GM12878 (cell line): ENCODE results near the gene HOXD10. TPM values are rescaled to one million over a fixed set of nuclear protein-coding genes. Genes with fewer than 3 reads are reported as not detected.

Experiments used
- ATAC-seq: fragments of 200-7000 bp; cut with Tn5 transposase; 3 replicates; pipeline ENCODE4 v1.9.1; 2020; ENCODE audit warnings: mild to moderate bottlenecking, moderate library complexity
- BruUV-seq: library from RNA; stranded (reverse); fragments of 400-500 nt; replicated peaks from 2 replicates; lab custom pipeline; 2021; lab: Mats Ljungman, UMichigan
- CTCF ChIA-PET: fragments of 300-600 bp; sonication (Branson Sonifier 250); formaldehyde crosslinking; extraction: SDS; loops from one replicate; lab custom pipeline; 2021; ENCODE audit warnings: inconsistent platforms; lab: Yijun Ruan, JAX
- POLR2A ChIA-PET: fragments of 350-600 bp; formaldehyde crosslinking; extraction: SDS; loops from one replicate; lab custom pipeline; 2021; ENCODE audit warnings: inconsistent platforms; lab: Charles Lee
- RAD21 ChIA-PET: fragments of 300-600 bp; sonication (Branson Sonifier 250); formaldehyde crosslinking; loops from one replicate; lab custom pipeline; 2023; ENCODE audit warnings: antibody characterized with exemption; ENCODE audit not compliant: unreplicated experiment; lab: Charles Lee
- SMC1A ChIA-PET: fragments of 300-600 bp; sonication (Branson Sonifier 250); formaldehyde crosslinking; loops from one replicate; lab custom pipeline; 2023; ENCODE audit not compliant: unreplicated experiment, uncharacterized antibody; lab: Charles Lee
- DNase-seq: peaks from one replicate; pipeline ENCODE4 v3.0.0-alpha.2; 2011; ENCODE audit warnings: low read depth, low spot score
- FAIRE-seq: peaks from 3 replicates; lab custom pipeline; 2011; peaks lifted over from hg19 to GRCh38; lab: Jason Lieb, UNC
- H2AFZ ChIP-seq: 2 replicates; pipeline ENCODE4 v1.6.0; 2011; ENCODE audit warnings: low read depth, low read length, control low read depth; ENCODE audit not compliant: control insufficient read depth
- H3K27ac ChIP-seq: 2 replicates; pipeline ENCODE4 v1.5.1; 2011; ENCODE audit warnings: control low read depth; ENCODE audit not compliant: control insufficient read depth, insufficient read depth
- H3K27me3 ChIP-seq, 2 experiments: replicated peaks in 1 of 2; 2 replicates each; pipeline versions ENCODE4 v1.6.0 to v1.6.1; 2011; ENCODE audit warnings: low read length in 1 of 2; ENCODE audit not compliant: control insufficient read depth in 2 of 2, insufficient read depth in 2 of 2
- H3K36me3 ChIP-seq, 2 experiments: 2 replicates each; pipeline ENCODE4 v1.5.1; 2011; ENCODE audit warnings: low read length in 1 of 2; ENCODE audit not compliant: control insufficient read depth in 2 of 2, insufficient read depth in 2 of 2
- H3K4me1 ChIP-seq: 2 replicates; pipeline ENCODE4 v1.6.1; 2011; ENCODE audit warnings: mild to moderate bottlenecking, low read length, moderate library complexity, mixed read lengths; ENCODE audit not compliant: control insufficient read depth, insufficient read depth
- H3K4me2 ChIP-seq: 2 replicates; pipeline ENCODE4 v1.6.0; 2011; ENCODE audit warnings: control low read depth; ENCODE audit not compliant: control insufficient read depth, insufficient read depth
- H3K4me3 ChIP-seq: fragments of 200-600 bp; sonication (generic); 2 replicates; pipeline ENCODE4 v1.5.1; 2016
- H3K79me2 ChIP-seq: 2 replicates; pipeline ENCODE4 v1.6.0; 2011; ENCODE audit warnings: low read length; ENCODE audit not compliant: control insufficient read depth, insufficient read depth
- H3K9ac ChIP-seq: 2 replicates; pipeline ENCODE4 v1.8.0; 2011; ENCODE audit warnings: low read length, control low read depth, mixed read lengths; ENCODE audit not compliant: control insufficient read depth, insufficient read depth
- H3K9me3 ChIP-seq: replicated peaks from 3 replicates; pipeline ENCODE4 v1.5.1; 2011; ENCODE audit warnings: mild to moderate bottlenecking, low read length; ENCODE audit not compliant: control insufficient read depth, insufficient read depth
- H4K20me1 ChIP-seq: 2 replicates; pipeline ENCODE4 v1.6.0; 2011; ENCODE audit not compliant: control insufficient read depth, insufficient read depth
- BACH1 ChIP-seq: fragments of 450-650 bp; IDR thresholded peaks from 2 replicates; pipeline ENCODE4 v1.6.1; 2017; ENCODE audit warnings: mild to moderate bottlenecking, borderline replicate concordance
- BRCA1 ChIP-seq: IDR thresholded peaks from 2 replicates; pipeline ENCODE4 v1.6.1; 2011; ENCODE audit warnings: low read depth, low read length, improper control_type of control experiment
- CEBPB ChIP-seq, 2 experiments: fragments of 150-350 bp in 1 of 2; IDR thresholded peaks; 2 replicates each; pipeline ENCODE4 v1.6.1; 2012 to 2014; ENCODE audit warnings: low read depth in 2 of 2, low read length in 2 of 2, borderline replicate concordance in 1 of 2, inconsistent platforms in 1 of 2
- IRF3 ChIP-seq: fragments of 450-650 bp; IDR thresholded peaks from 2 replicates; pipeline ENCODE4 v1.6.1; 2014; ENCODE audit warnings: mild to moderate bottlenecking
- KLF5 ChIP-seq: fragments of 450-650 bp; IDR thresholded peaks from 2 replicates; pipeline ENCODE4 v1.6.1; 2014; ENCODE audit warnings: mild to moderate bottlenecking; ENCODE audit not compliant: partially characterized antibody
- POLR2AphosphoS5 ChIP-seq: IDR thresholded peaks from 2 replicates; pipeline ENCODE4 v1.6.1; 2011; ENCODE audit warnings: mild to moderate bottlenecking, low read length, inconsistent platforms
- YBX1 ChIP-seq: fragments of 450-650 bp; IDR thresholded peaks from 2 replicates; pipeline ENCODE4 v1.6.1; 2016; ENCODE audit warnings: antibody characterized with exemption
- ZNF274 ChIP-seq: IDR thresholded peaks from one replicate; pipeline ENCODE4 v1.8.0; 2011; ENCODE audit not compliant: insufficient read length, insufficient read depth
- WGBS: methylation state at CpG from one replicate; pipeline ENCODE4 v1.1.6; 2016; ENCODE audit warnings: low lambda C conversion rate; ENCODE audit not compliant: insufficient replicate concordance, insufficient coverage; ENCODE audit errors: missing lambda C conversion rate; 5-methylcytosine and 5-hydroxymethylcytosine counted together
- in situ Hi-C: fragments of 300-500 bp; cut with MboI; formaldehyde crosslinking; loops from 9 replicates; pipeline ENCODE4 v1.14.3; 2018; ENCODE audit warnings: mixed read lengths
- intact Hi-C: fragments of 100-400 bp; cut with micrococcal nuclease; formaldehyde crosslinking; loops from one replicate; pipeline ENCODE4 v1.14.2; 2022; ENCODE audit not compliant: unreplicated experiment
- polyA plus RNA-seq, 11 experiments: library from polyadenylated mRNA; depleted of rRNA in 4 of 11; unstranded in 6 of 11; stranded (reverse) in 5 of 11; fragments of >200 nt; fragmentation: Nextera tagmentation in 4 of 11; fragmentation: Illumina TruSeq in 1 of 11; extraction: Ambion mirVana in 4 of 11; extraction: Trizol in 1 of 11; gene quantifications; 1 replicate in 1 of 11; 2 replicates in 10 of 11; pipeline versions ENCODE4 v1.2.1 to v1.2.3, GENCODE V29; 2011 to 2016; ENCODE audit warnings: inconsistent platforms in 2 of 11, missing spikeins in 2 of 11, low read depth in 1 of 11
- total RNA-seq, 4 experiments: library from RNA; depleted of rRNA in 3 of 4; stranded (reverse); fragments of >200 nt in 3 of 4; fragmentation: Illumina TruSeq in 1 of 4; extraction: Trizol in 1 of 4; gene quantifications; 2 replicates each; pipeline versions ENCODE4 v1.2.1 to v1.2.3, GENCODE V29; 2013 to 2021
- TF ChIP-seq, protein P1 (sequence below): fragments of 450-650 bp; conservative IDR thresholded peaks from 2 replicates; pipeline ENCODE4 v1.6.1; 2017; ENCODE audit warnings: mild to moderate bottlenecking, moderate library complexity
- TF ChIP-seq, protein P2 (sequence below): fragments of 150-350 bp; IDR thresholded peaks from 2 replicates; pipeline ENCODE4 v1.6.1; 2016; ENCODE audit warnings: low read depth, low read length
- TF ChIP-seq, protein P3 (sequence below): fragments of 450-650 bp; IDR thresholded peaks from 2 replicates; pipeline ENCODE4 v1.6.1; 2017; ENCODE audit warnings: mild to moderate bottlenecking, moderate library complexity
- TF ChIP-seq, protein P4 (sequence below): IDR thresholded peaks from 2 replicates; pipeline ENCODE4 v1.6.1; 2012; ENCODE audit warnings: low read depth, low read length, improper control_type of control experiment

The HOXD10 gene
- total and polyA plus RNA-seq, 10 of the 15 experiments (the other 5 are each of a cell fraction or from before 2014, with no cell fraction given), result not detected

DNA sequence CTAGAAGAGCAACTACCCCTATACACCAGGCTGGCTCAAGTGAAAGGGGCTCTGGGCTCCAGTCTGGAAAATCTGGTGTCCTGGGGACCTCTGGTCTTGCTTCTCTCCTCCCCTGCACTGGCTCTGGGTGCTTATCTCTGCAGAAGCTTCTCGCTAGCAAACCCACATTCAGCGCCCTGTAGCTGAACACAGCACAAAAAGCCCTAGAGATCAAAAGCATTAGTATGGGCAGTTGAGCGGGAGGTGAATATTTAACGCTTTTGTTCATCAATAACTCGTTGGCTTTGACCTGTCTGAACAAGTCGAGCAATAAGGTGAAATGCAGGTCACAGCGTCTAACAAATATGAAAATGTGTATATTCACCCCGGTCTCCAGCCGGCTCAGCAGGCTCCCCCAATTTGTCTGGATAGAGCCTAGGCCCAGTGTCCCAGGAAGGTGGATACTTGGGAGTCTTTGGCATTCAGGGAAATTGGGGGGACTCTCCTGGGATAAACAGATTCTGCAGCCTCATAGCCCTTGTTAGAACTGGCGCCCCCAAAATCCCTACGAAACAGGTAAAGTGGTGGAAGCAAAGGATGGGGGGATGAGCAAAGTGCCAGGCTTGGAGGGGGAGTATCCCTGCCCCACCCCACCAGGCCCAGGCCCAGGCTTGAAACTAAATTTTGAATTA lies 32.3 kb downstream of the HOXD10 start:
- FAIRE-seq (no peak), DNase-seq (no peak), ATAC-seq (no peak)
- POLR2A ChIA-PET, result no interaction called here
- 39% methylated on average over 11 of the region's 11 CpGs for WGBS
- intact Hi-C loops, result no loop called here
- Histone ChIP-seq H2AFZ (no peak overlapping the region), H3K4me2 (no peak overlapping the region), H3K4me3 (no peak overlapping the region), H3K27me3 (peaks cover 10 to 33% of the 10 kb centered on the region in 2 experiments), H3K79me2 (no peaks in the 10 kb centered on the region), H3K9me3 (no peaks in the 10 kb centered on the region), H3K27ac (no peak overlapping the region), H3K36me3 (no peaks in the 10 kb centered on the region), H3K9ac (no peak overlapping the region), H4K20me1 (no peaks in the 10 kb centered on the region), H3K4me1 (no peaks in the 10 kb centered on the region)
- CTCF ChIA-PET, result no interaction called here
- no TSS peak for BruUV-seq
- RAD21 ChIA-PET, result no interaction called here
- in situ Hi-C loops, result loop anchor here (25.0 kb wide), 1 partner anchor 1188 kb away; no protein-coding TSS in a partner anchor
- SMC1A ChIA-PET, result no interaction called here
- TF ChIP-seq, protein P1, sequence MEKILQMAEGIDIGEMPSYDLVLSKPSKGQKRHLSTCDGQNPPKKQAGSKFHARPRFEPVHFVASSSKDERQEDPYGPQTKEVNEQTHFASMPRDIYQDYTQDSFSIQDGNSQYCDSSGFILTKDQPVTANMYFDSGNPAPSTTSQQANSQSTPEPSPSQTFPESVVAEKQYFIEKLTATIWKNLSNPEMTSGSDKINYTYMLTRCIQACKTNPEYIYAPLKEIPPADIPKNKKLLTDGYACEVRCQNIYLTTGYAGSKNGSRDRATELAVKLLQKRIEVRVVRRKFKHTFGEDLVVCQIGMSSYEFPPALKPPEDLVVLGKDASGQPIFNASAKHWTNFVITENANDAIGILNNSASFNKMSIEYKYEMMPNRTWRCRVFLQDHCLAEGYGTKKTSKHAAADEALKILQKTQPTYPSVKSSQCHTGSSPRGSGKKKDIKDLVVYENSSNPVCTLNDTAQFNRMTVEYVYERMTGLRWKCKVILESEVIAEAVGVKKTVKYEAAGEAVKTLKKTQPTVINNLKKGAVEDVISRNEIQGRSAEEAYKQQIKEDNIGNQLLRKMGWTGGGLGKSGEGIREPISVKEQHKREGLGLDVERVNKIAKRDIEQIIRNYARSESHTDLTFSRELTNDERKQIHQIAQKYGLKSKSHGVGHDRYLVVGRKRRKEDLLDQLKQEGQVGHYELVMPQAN, result no peak
- TF ChIP-seq, protein P2, sequence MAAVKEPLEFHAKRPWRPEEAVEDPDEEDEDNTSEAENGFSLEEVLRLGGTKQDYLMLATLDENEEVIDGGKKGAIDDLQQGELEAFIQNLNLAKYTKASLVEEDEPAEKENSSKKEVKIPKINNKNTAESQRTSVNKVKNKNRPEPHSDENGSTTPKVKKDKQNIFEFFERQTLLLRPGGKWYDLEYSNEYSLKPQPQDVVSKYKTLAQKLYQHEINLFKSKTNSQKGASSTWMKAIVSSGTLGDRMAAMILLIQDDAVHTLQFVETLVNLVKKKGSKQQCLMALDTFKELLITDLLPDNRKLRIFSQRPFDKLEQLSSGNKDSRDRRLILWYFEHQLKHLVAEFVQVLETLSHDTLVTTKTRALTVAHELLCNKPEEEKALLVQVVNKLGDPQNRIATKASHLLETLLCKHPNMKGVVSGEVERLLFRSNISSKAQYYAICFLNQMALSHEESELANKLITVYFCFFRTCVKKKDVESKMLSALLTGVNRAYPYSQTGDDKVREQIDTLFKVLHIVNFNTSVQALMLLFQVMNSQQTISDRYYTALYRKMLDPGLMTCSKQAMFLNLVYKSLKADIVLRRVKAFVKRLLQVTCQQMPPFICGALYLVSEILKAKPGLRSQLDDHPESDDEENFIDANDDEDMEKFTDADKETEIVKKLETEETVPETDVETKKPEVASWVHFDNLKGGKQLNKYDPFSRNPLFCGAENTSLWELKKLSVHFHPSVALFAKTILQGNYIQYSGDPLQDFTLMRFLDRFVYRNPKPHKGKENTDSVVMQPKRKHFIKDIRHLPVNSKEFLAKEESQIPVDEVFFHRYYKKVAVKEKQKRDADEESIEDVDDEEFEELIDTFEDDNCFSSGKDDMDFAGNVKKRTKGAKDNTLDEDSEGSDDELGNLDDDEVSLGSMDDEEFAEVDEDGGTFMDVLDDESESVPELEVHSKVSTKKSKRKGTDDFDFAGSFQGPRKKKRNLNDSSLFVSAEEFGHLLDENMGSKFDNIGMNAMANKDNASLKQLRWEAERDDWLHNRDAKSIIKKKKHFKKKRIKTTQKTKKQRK, result no peak
- no peak for TF ChIP-seq POLR2AphosphoS5
- no peak for TF ChIP-seq CEBPB (IDR thresholded peaks at IDR 0.05; ENCODE audit: borderline replicate concordance in 1 of 2, low read depth in 2 of 2, low read length in 2 of 2)
- no peak for TF ChIP-seq BRCA1
- TF ChIP-seq BACH1, result no peak
- TF ChIP-seq YBX1, result no peak
- TF ChIP-seq, protein P3, sequence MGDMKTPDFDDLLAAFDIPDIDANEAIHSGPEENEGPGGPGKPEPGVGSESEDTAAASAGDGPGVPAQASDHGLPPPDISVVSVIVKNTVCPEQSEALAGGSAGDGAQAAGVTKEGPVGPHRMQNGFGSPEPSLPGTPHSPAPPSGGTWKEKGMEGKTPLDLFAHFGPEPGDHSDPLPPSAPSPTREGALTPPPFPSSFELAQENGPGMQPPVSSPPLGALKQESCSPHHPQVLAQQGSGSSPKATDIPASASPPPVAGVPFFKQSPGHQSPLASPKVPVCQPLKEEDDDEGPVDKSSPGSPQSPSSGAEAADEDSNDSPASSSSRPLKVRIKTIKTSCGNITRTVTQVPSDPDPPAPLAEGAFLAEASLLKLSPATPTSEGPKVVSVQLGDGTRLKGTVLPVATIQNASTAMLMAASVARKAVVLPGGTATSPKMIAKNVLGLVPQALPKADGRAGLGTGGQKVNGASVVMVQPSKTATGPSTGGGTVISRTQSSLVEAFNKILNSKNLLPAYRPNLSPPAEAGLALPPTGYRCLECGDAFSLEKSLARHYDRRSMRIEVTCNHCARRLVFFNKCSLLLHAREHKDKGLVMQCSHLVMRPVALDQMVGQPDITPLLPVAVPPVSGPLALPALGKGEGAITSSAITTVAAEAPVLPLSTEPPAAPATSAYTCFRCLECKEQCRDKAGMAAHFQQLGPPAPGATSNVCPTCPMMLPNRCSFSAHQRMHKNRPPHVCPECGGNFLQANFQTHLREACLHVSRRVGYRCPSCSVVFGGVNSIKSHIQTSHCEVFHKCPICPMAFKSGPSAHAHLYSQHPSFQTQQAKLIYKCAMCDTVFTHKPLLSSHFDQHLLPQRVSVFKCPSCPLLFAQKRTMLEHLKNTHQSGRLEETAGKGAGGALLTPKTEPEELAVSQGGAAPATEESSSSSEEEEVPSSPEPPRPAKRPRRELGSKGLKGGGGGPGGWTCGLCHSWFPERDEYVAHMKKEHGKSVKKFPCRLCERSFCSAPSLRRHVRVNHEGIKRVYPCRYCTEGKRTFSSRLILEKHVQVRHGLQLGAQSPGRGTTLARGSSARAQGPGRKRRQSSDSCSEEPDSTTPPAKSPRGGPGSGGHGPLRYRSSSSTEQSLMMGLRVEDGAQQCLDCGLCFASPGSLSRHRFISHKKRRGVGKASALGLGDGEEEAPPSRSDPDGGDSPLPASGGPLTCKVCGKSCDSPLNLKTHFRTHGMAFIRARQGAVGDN, result no peak
- TF ChIP-seq, protein P4, sequence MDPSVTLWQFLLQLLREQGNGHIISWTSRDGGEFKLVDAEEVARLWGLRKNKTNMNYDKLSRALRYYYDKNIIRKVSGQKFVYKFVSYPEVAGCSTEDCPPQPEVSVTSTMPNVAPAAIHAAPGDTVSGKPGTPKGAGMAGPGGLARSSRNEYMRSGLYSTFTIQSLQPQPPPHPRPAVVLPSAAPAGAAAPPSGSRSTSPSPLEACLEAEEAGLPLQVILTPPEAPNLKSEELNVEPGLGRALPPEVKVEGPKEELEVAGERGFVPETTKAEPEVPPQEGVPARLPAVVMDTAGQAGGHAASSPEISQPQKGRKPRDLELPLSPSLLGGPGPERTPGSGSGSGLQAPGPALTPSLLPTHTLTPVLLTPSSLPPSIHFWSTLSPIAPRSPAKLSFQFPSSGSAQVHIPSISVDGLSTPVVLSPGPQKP, result no peak
- no peak for TF ChIP-seq IRF3
- TF ChIP-seq KLF5, result no peak
- no peak for TF ChIP-seq ZNF274
